NCI-H446 (cell line): ENCODE measurements around the gene TMEM242.
"Not testable (repeated sequence)": the region's sequence is repeated elsewhere in the genome, so short reads cannot be mapped to it uniquely, and the experiment has no call there.

Experiments
- DNase-seq, 2 experiments: peaks; one replicate each; lab custom pipeline; 2025; lab: John Stamatoyannopoulos, UW

Gene TMEM242

GRCh38 chr6:157323255-157323965, at the start of gene TMEM242:
Gene TMEM242 (minus strand): TSS chr6:157323519. CDS start chr6:157323499, 20 bp downstream.
- DNase-seq = no peak

DNA sequence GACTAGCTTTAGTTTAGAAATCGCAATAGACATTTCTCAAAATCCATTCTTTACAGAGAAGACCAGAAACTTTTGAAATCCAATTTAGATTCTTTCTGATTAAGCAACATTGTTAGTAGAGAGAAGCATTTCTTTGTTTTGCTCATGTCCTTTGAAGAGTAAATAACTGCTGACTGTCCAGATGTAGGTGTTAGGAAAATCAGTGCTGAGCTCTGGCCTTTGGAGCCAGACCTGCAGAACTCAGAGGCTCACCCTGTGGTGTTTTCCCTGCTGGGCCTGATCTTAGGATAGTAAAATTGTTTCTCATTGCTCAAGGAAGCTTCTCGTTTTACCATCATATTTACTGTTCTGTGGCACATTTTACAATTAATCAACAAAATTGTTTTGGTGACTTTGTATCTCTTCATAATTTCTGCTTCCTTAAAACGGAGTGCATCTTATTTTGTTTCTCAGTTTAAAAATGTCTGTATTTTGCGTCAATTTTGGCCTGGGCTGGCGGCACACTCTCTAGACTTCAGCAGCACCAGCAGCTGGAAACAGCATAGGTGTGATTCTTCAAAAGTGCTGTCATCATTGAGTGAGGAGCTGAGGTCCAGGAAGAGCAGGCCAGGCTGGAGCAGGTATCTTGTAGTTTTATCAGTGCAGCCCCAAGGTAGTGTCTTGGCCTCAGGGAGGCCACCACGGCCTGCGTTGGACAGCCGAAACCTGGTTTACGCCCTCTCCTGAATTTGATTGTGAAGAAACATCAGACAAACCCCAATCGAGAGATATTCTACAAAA, 49.4 kb upstream of the TMEM242 start:
- no peak for DNase-seq

GRCh38 chr6:157370755-157371154, 47.4 kb upstream of the TMEM242 start:
- no peak for DNase-seq

GRCh38 chr6:157368359-157369049, 45.2 kb upstream of the TMEM242 start:
- no peak for DNase-seq

GRCh38 chr6:157366648-157367047, 43.3 kb upstream of the TMEM242 start:
- no peak for DNase-seq

DNA sequence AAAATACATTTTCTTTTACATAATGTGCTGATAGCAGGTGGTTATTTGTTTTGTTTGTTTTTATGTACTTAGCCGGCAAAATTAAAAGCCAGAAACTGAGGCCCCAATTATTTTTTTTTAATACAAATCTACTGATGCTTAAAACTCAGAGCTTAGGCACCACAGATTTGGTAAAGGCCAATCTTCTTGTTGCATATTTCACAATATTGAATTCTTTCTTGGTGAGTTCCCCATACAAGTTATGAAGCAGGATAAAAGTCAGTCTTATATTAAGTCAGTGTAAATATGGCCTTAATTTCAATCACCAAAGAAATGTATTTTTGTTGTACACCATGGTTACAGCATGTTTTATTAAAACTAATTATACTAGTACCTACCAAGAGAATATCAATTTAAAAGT, 41.4 kb upstream of the TMEM242 start:
- DNase-seq = no peak

DNA sequence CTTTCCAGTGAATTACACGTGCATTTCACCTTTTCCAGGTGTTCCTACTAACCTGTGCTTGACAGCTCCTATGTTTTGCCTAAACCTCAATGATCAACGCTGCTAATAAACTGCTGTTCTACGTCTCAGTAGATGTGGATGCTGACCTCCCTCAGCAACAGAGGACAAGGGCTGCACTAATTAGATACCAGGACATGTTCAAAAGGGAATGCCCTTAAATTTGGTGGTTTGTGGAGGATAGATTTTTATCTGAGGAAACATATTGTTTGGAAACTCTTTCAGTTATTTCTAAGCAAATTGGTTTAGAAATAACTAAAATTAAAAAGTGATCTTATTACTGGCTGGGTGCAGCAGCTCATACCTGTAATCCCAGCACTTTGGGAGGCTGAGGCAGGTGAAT, 38.6 kb upstream of the TMEM242 start:
- DNase-seq = no peak

DNA sequence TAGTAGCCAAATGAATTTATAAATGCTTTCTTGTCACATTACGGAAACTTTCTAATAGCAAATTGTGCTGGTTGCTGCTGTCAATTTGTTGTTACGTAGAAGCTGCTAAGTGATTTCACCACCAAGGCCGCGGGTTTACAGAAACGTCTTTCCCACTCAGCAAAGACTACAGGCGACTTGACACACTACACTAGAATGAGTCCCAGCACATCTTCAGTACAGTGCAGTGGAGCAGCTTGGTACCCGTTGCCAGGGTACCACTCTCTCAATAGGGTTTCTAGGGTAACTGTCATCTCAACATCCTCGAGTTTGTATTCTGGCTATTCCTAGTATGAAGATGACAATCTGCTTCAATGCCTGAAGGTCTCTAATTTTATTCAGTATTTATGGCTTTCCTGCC, 35.0 kb upstream of the TMEM242 start:
- no peak for DNase-seq

- no peak for DNase-seq
Observed at GRCh38 chr6:157346373-157346772, 23.1 kb upstream of the TMEM242 start.

GRCh38 chr6:157343732-157344131, 20.4 kb upstream of the TMEM242 start:
- no peak for DNase-seq

GRCh38 chr6:157339432-157339831, 16.1 kb upstream of the TMEM242 start:
- DNase-seq = no peak

- DNase-seq = no peak
Observed at GRCh38 chr6:157337751-157338150, 14.4 kb upstream of the TMEM242 start.

- DNase-seq = not testable (repeated sequence)
Observed at GRCh38 chr6:157337276-157337675, 14.0 kb upstream of the TMEM242 start.

GRCh38 chr6:157335829-157336228, 12.5 kb upstream of the TMEM242 start:
- DNase-seq = no peak

DNA sequence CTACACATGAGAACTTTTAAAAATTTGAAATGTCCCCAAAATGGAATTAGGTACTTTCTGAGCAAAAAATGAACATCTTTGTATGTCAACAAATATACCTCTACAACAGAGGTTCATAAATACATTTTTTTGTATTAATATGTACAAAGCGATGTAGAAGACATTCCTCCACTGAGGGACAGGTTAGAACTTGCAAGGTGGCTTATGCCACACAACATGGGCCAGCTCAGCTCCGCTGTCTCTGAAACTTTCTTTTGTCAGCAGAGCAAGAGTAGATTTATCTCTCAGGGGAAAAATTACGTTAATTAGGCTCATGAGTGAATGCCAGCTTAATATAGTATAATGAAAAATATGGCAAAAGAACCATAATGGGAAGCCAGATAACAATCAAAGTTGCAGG, 10.6 kb upstream of the TMEM242 start:
- no peak for DNase-seq

GRCh38 chr6:157333537-157333936, 10.2 kb upstream of the TMEM242 start:
- DNase-seq = no peak

GRCh38 chr6:157332813-157333212, 9.5 kb upstream of the TMEM242 start:
- no peak for DNase-seq

DNA sequence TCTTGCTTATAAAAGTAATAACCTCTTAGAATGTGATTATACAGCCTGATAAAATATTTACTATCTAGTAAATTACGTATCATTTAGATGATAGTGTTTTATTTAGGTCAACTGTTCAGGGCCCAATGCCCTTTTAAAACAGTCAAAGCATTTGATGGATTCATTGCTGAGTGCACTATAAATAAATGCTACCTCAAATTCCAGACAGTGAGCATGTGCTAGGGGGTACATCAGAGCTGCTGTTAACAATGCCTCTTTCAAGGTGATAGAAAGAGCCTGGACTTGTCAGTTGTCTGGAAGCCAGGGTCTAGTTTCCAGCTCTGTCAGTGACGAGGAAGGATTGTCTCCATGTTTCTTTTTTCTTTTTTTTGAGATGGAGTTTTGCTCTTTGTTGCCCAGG, 7.5 kb upstream of the TMEM242 start:
- DNase-seq = no peak

- no peak for DNase-seq
Observed at GRCh38 chr6:157329829-157330228, 6.5 kb upstream of the TMEM242 start.

GRCh38 chr6:157328108-157328692, 4.9 kb upstream of the TMEM242 start:
- DNase-seq = no peak

GRCh38 chr6:157326979-157327378, 3.7 kb upstream of the TMEM242 start:
- no peak for DNase-seq

DNA sequence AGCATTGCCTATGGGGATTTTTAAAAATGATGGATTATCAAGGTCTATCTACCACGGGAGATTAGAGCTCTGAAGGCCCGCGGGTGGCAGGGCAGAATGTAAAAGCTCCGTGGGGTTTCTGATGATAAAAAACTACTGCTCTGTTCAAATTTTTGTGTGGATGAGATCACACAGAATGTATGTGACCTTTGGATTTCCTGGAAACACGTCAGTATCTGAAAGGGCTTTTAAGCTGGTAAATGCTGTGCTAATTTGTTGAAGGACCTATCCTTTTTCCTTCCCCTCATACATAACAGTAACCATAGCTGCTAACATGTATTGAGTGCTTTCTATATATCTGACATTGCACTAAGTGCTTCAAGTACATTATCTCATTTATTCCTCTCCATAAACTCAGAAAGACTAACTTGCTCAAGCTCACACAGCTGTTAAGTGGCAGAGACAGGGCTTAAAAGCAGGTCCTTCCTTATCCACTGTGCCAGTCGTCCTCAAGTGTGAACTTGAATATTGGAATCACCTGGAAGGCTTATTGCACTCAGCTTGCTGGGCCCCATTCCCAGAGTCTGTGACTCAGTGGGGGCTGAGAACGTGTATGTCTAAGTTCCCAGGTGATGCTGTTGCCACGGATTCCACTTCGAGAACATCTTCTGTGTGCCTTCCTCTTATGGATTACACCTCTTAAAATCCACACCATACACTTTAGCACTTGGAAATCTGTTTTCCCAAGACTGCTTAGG, 1.9 kb upstream of the TMEM242 start:
- no peak for DNase-seq
